ENCODE data around the gene RABGGTA. TPM values are rescaled to one million over a fixed set of nuclear protein-coding genes. Genes with fewer than 3 reads are reported as not detected.

RABGGTA gene
- total RNA-seq, 2 experiments from 2014 or later, result 47.7 to 51.8 TPM

GRCh38 chr14:24289649-24290280 is 18.4 kb upstream of the RABGGTA start:
- ChIA-PET POLR2A (interaction anchor here (0.8 to 2.8 kb wide), 7 partner anchors 8 to 142 kb away, joined by 3 to 12 read pairs (median 5); partner anchors contain the start of genes RABGGTA and TINF2), CTCF (interaction anchor here (1.1 to 26.4 kb wide), 10 partner anchors 10 to 142 kb away, joined by 4 to 801 read pairs (median 8); partner anchors contain the start of genes CIDEB, GMPR2, LTB4R and LTB4R2)
- H3K9me3 Mint-ChIP-seq (ENCODE audit: insufficient read depth), result no peaks in the 10 kb centered on the region
- H3K27me3 Mint-ChIP-seq (ENCODE audit: low read depth), result no peaks in the 10 kb centered on the region
- ATAC-seq, result peak; percentile 84
- peak; percentile 68 for DNase-seq
- no peak overlapping the region for H3K27ac Mint-ChIP-seq
- H3K4me1 Mint-ChIP-seq (ENCODE audit: low read depth), result peaks cover 28% of the 10 kb centered on the region
- H3K36me3 Mint-ChIP-seq (ENCODE audit: low read depth), result peaks cover 51% of the 10 kb centered on the region
- no peak overlapping the region for H3K4me3 Mint-ChIP-seq

GRCh38 chr14:24286996-24287395 is 15.6 kb upstream of the RABGGTA start:
- Mint-ChIP-seq H3K27ac (no peak overlapping the region), H3K9me3 (ENCODE audit: insufficient read depth) (no peaks in the 10 kb centered on the region), H3K27me3 (ENCODE audit: low read depth) (no peaks in the 10 kb centered on the region), H3K4me1 (ENCODE audit: low read depth) (peaks cover 28% of the 10 kb centered on the region), H3K4me3 (no peak overlapping the region), H3K36me3 (ENCODE audit: low read depth) (peaks cover 32% of the 10 kb centered on the region)
- ChIA-PET POLR2A (no interaction called here), CTCF (interaction anchor here (1.5 kb wide), 1 partner anchor 10 kb away, joined by 5 read pairs; no protein-coding TSS in a partner anchor)
- no peak for ATAC-seq
- no peak for DNase-seq

- Mint-ChIP-seq H3K9me3 (ENCODE audit: insufficient read depth) (no peaks in the 10 kb centered on the region), H3K27ac (no peak overlapping the region), H3K4me3 (no peak overlapping the region), H3K4me1 (ENCODE audit: low read depth) (peaks cover 19% of the 10 kb centered on the region), H3K27me3 (ENCODE audit: low read depth) (no peaks in the 10 kb centered on the region), H3K36me3 (ENCODE audit: low read depth) (peaks cover 17% of the 10 kb centered on the region)
- ATAC-seq, result no peak
- CTCF ChIA-PET, result no interaction called here
- no peak for DNase-seq
- POLR2A ChIA-PET, result no interaction called here
Observed at GRCh38 chr14:24285351-24285750, 14.0 kb upstream of the RABGGTA start.

- POLR2A ChIA-PET, result no interaction called here
- no peak overlapping the region for H3K27ac Mint-ChIP-seq
Observed at GRCh38 chr14:24284501-24285035, 13.2 kb upstream of the RABGGTA start.

GRCh38 chr14:24283796-24284460 is 12.5 kb upstream of the RABGGTA start:
- no peaks in the 10 kb centered on the region for H3K9me3 Mint-ChIP-seq (ENCODE audit: insufficient read depth)
- H3K27ac Mint-ChIP-seq, result no peak overlapping the region
- no peak for ATAC-seq
- no peaks in the 10 kb centered on the region for H3K27me3 Mint-ChIP-seq (ENCODE audit: low read depth)
- ChIA-PET POLR2A (interaction anchor here (0.7 to 1.0 kb wide), 3 partner anchors 13 to 113 kb away, joined by 3 read pairs; no protein-coding TSS in a partner anchor), CTCF (interaction anchor here (1.9 to 8.4 kb wide), 4 partner anchors 13 to 41 kb away, joined by 9 to 55 read pairs (median 22); partner anchors contain the start of genes RABGGTA and TINF2)
- H3K36me3 Mint-ChIP-seq (ENCODE audit: low read depth), result peaks cover 4% of the 10 kb centered on the region
- no peak overlapping the region for H3K4me3 Mint-ChIP-seq
- no peak for DNase-seq
- peaks cover 18% of the 10 kb centered on the region for H3K4me1 Mint-ChIP-seq (ENCODE audit: low read depth)

More at GRCh38 chr14:24284501-24285035, 13.2 kb upstream of the RABGGTA start:
- no peak overlapping the region for H3K4me3 Mint-ChIP-seq
- ATAC-seq (no peak), DNase-seq (no peak)
- CTCF ChIA-PET, result interaction anchor here (1.9 to 8.4 kb wide), 3 partner anchors 13 to 42 kb away, joined by 9 to 55 read pairs (median 17); partner anchors contain the start of gene TINF2
- H3K36me3 Mint-ChIP-seq (ENCODE audit: low read depth), result peaks cover 9% of the 10 kb centered on the region
- H3K4me1 Mint-ChIP-seq (ENCODE audit: low read depth), result peaks cover 16% of the 10 kb centered on the region
- H3K9me3 Mint-ChIP-seq (ENCODE audit: insufficient read depth), result no peaks in the 10 kb centered on the region
- no peaks in the 10 kb centered on the region for H3K27me3 Mint-ChIP-seq (ENCODE audit: low read depth)

- no peaks in the 10 kb centered on the region for H3K27me3 Mint-ChIP-seq (ENCODE audit: low read depth)
- no peaks in the 10 kb centered on the region for H3K9me3 Mint-ChIP-seq (ENCODE audit: insufficient read depth)
- ChIA-PET CTCF (interaction anchor here (1.1 to 8.4 kb wide), 6 partner anchors 12 to 51 kb away, joined by 3 to 57 read pairs (median 22); partner anchors contain the start of genes CIDEB, LTB4R, LTB4R2 and RABGGTA), POLR2A (interaction anchor here (1.0 to 1.7 kb wide), 4 partner anchors 7 to 36 kb away, joined by 3 to 4 read pairs (median 3); no protein-coding TSS in a partner anchor)
- no peak for DNase-seq
- peaks cover under 1% of the 10 kb centered on the region for H3K36me3 Mint-ChIP-seq (ENCODE audit: low read depth)
- no peak overlapping the region for H3K27ac Mint-ChIP-seq
- H3K4me3 Mint-ChIP-seq, result no peak overlapping the region
- peaks cover 25% of the 10 kb centered on the region for H3K4me1 Mint-ChIP-seq (ENCODE audit: low read depth)
- no peak for ATAC-seq
Observed at GRCh38 chr14:24282736-24283135, 11.3 kb upstream of the RABGGTA start.

- Mint-ChIP-seq H3K36me3 (ENCODE audit: low read depth) (peaks cover 2% of the 10 kb centered on the region), H3K27ac (no peak overlapping the region), H3K4me3 (no peak overlapping the region), H3K27me3 (ENCODE audit: low read depth) (no peaks in the 10 kb centered on the region), H3K4me1 (ENCODE audit: low read depth) (peaks cover 29% of the 10 kb centered on the region), H3K9me3 (ENCODE audit: insufficient read depth) (no peaks in the 10 kb centered on the region)
- ChIA-PET POLR2A (interaction anchor here (1.2 to 1.7 kb wide), 2 partner anchors 8 to 14 kb away, joined by 3 to 4 read pairs; no protein-coding TSS in a partner anchor), CTCF (interaction anchor here (1.1 to 8.4 kb wide), 6 partner anchors 8 to 52 kb away, joined by 3 to 57 read pairs (median 24); partner anchors contain the start of genes CIDEB, LTB4R, LTB4R2 and RABGGTA)
- ATAC-seq (no peak), DNase-seq (no peak)
Observed at GRCh38 chr14:24281636-24282035, 10.2 kb upstream of the RABGGTA start.

GRCh38 chr14:24280797-24281460 is 9.5 kb upstream of the RABGGTA start:
- H3K4me3 Mint-ChIP-seq, result no peak overlapping the region
- peak overlapping the region; percentile 2 for H3K27ac Mint-ChIP-seq

GRCh38 chr14:24279301-24280186 is 8.1 kb upstream of the RABGGTA start:
- DNase-seq (peak; percentile 44), ATAC-seq (peak; percentile 69)
- H3K27ac Mint-ChIP-seq, result peak overlapping the region; percentile 73
- H3K27me3 Mint-ChIP-seq (ENCODE audit: low read depth), result no peaks in the 10 kb centered on the region
- H3K4me1 Mint-ChIP-seq (ENCODE audit: low read depth), result peaks cover 30% of the 10 kb centered on the region
- CTCF ChIA-PET, result interaction anchor here (1.4 to 8.4 kb wide), 12 partner anchors 9 to 66 kb away, joined by 3 to 57 read pairs (median 13); partner anchors contain the start of genes CHMP4A, CIDEB, DHRS1 and LTB4R
- H3K4me3 Mint-ChIP-seq, result no peak overlapping the region
- no peaks in the 10 kb centered on the region for H3K9me3 Mint-ChIP-seq (ENCODE audit: insufficient read depth)
- H3K36me3 Mint-ChIP-seq (ENCODE audit: low read depth), result peaks cover 2% of the 10 kb centered on the region
- POLR2A ChIA-PET, result interaction anchor here (1.0 to 1.8 kb wide), 3 partner anchors 8 to 20 kb away, joined by 4 to 9 read pairs (median 5); partner anchors contain the start of genes DHRS1, NOP9 and RABGGTA

More at GRCh38 chr14:24280797-24281460, 9.5 kb upstream of the RABGGTA start:
- DNase-seq, result no peak
- ChIA-PET CTCF (interaction anchor here (1.1 to 8.4 kb wide), 9 partner anchors 9 to 151 kb away, joined by 4 to 57 read pairs (median 18); partner anchors contain the start of genes CHMP4A, CIDEB, LTB4R and LTB4R2), POLR2A (interaction anchor here (1.7 to 1.8 kb wide), 3 partner anchors 9 to 10 kb away, joined by 4 to 9 read pairs (median 5); partner anchors contain the start of gene RABGGTA)
- H3K36me3 Mint-ChIP-seq (ENCODE audit: low read depth), result peaks cover 2% of the 10 kb centered on the region
- ATAC-seq, result no peak
- no peaks in the 10 kb centered on the region for H3K27me3 Mint-ChIP-seq (ENCODE audit: low read depth)
- H3K4me1 Mint-ChIP-seq (ENCODE audit: low read depth), result peaks cover 29% of the 10 kb centered on the region
- H3K9me3 Mint-ChIP-seq (ENCODE audit: insufficient read depth), result no peaks in the 10 kb centered on the region

- POLR2A ChIA-PET, result interaction anchor here (1.6 kb wide), 1 partner anchor 36 kb away, joined by 6 read pairs; the partner anchor contains the start of gene TINF2
- Mint-ChIP-seq H3K9me3 (ENCODE audit: insufficient read depth) (no peaks in the 10 kb centered on the region), H3K4me3 (no peak overlapping the region), H3K27me3 (ENCODE audit: low read depth) (no peaks in the 10 kb centered on the region), H3K36me3 (ENCODE audit: low read depth) (peaks cover 2% of the 10 kb centered on the region), H3K27ac (peak overlapping the region; percentile 31), H3K4me1 (ENCODE audit: low read depth) (peaks cover 41% of the 10 kb centered on the region)
- DNase-seq, result no peak
- CTCF ChIA-PET, result interaction anchor here (1.0 to 8.4 kb wide), 8 partner anchors 8 to 62 kb away, joined by 3 to 57 read pairs (median 20); partner anchors contain the start of genes CIDEB, LTB4R, LTB4R2 and MDP1
- no peak for ATAC-seq
Observed at GRCh38 chr14:24278424-24278823, 7.0 kb upstream of the RABGGTA start.
